Caco-2 (cell line): Measurements from ENCODE around the gene ZNF135. TPM values are rescaled to one million over a fixed set of nuclear protein-coding genes. Genes with fewer than 3 reads are reported as not detected.

Experiments
- Bru-seq: library from RNA; stranded (reverse); fragments of 400-500 nt; gene quantifications from one replicate; lab custom pipeline; 2021; lab: Mats Ljungman, UMichigan
- BruChase-seq, 2 experiments: library from RNA; stranded (reverse); fragments of 400-500 nt; gene quantifications; one replicate each; lab custom pipeline; 2021; lab: Mats Ljungman, UMichigan
- BruUV-seq: library from RNA; stranded (reverse); fragments of 400-500 nt; replicated peaks from 2 replicates; lab custom pipeline; 2021; lab: Mats Ljungman, UMichigan
- CTCF ChIA-PET: fragments of 300-600 bp; sonication (Branson Sonifier 250); formaldehyde crosslinking; loops from one replicate; lab custom pipeline; 2022; ENCODE audit warnings: antibody characterized with exemption; lab: Charles Lee
- POLR2A ChIA-PET: fragments of 300-600 bp; sonication (Branson Sonifier 250); formaldehyde crosslinking; loops from one replicate; lab custom pipeline; 2022; ENCODE audit warnings: antibody characterized with exemption; lab: Charles Lee
- DNase-seq, 2 experiments: peaks; one replicate each; pipeline versions ENCODE4 v3.0.0 to v3.0.0-alpha.2; 2020 to 2022
- H3K27me3 ChIP-seq: replicated peaks from 2 replicates; pipeline ENCODE4 v1.6.0; 2011; ENCODE audit warnings: low read length; ENCODE audit not compliant: control insufficient read depth, insufficient read depth
- H3K36me3 ChIP-seq: 2 replicates; pipeline ENCODE4 v1.5.1; 2011; ENCODE audit warnings: low read length; ENCODE audit not compliant: control insufficient read depth, insufficient read depth
- H3K4me1 ChIP-seq: fragments of 250-450 bp; sonication (Bioruptor Pico); 2 replicates; pipeline ENCODE4 v1.5.1; 2020; ENCODE audit warnings: mild to moderate bottlenecking
- H3K4me3 ChIP-seq: 2 replicates; pipeline ENCODE4 v1.5.1; 2011; ENCODE audit warnings: low read depth, mild to moderate bottlenecking, control low read depth, low read length
- H3K9me3 ChIP-seq: fragments of 250-450 bp; sonication (Bioruptor Pico); 2 replicates; pipeline ENCODE4 v1.5.1; 2020; ENCODE audit warnings: mild to moderate bottlenecking, moderate library complexity
- H3K27ac Mint-ChIP-seq: one replicate; pipeline ENCODE4 v1.8.0; 2022; ENCODE audit warnings: mixed read lengths; ENCODE audit not compliant: unreplicated experiment
- H3K27me3 Mint-ChIP-seq: one replicate; pipeline ENCODE4 v1.8.0; 2022; ENCODE audit warnings: mixed read lengths; ENCODE audit not compliant: insufficient read depth, unreplicated experiment
- H3K36me3 Mint-ChIP-seq: one replicate; pipeline ENCODE4 v1.8.0; 2022; ENCODE audit warnings: mild to moderate bottlenecking, mixed read lengths; ENCODE audit not compliant: insufficient read depth, unreplicated experiment
- H3K4me1 Mint-ChIP-seq: one replicate; pipeline ENCODE4 v1.8.0; 2022; ENCODE audit warnings: low read depth, mixed read lengths; ENCODE audit not compliant: unreplicated experiment
- H3K4me3 Mint-ChIP-seq: one replicate; pipeline ENCODE4 v1.8.0; 2022; ENCODE audit warnings: mild to moderate bottlenecking, moderate library complexity, mixed read lengths; ENCODE audit not compliant: unreplicated experiment
- H3K9me3 Mint-ChIP-seq: one replicate; pipeline ENCODE4 v1.8.0; 2022; ENCODE audit warnings: mixed read lengths; ENCODE audit not compliant: unreplicated experiment
- CTCF ChIP-seq, 2 experiments: fragments of 200-600 bp in 1 of 2; IDR thresholded peaks; 1 replicate in 1 of 2; 2 replicates in 1 of 2; pipeline versions ENCODE4 v1.5.1 to v1.8.0; 2011 to 2022; ENCODE audit warnings: antibody characterized with exemption in 1 of 2, control low read depth in 1 of 2, inconsistent platforms in 1 of 2, low read depth in 1 of 2, low read length in 1 of 2, mild to moderate bottlenecking in 1 of 2, moderate library complexity in 1 of 2; ENCODE audit not compliant: insufficient read depth in 1 of 2, severe bottlenecking in 1 of 2, unreplicated experiment in 1 of 2
- intact Hi-C: fragments of 100-400 bp; cut with micrococcal nuclease; formaldehyde crosslinking; loops from one replicate; pipeline ENCODE4 v1.10.0; 2022; ENCODE audit not compliant: unreplicated experiment
- long read RNA-seq: library from polyadenylated mRNA; stranded (forward); transcript quantifications from one replicate; pipeline ENCODE4 v2.0.0, GENCODE V29; 2022
- total RNA-seq: library from RNA; stranded (reverse); gene quantifications from 2 replicates; pipeline ENCODE4 v1.2.3, GENCODE V29; 2022

The ZNF135 gene
- total RNA-seq: not detected in 2 replicates
- percentile 7 among the genes with signal in this experiment for Bru-seq, nascent RNA
- BruChase-seq, experiment 1, labeled RNA remaining after a 2-hour chase: not detected
- not detected for BruChase-seq, experiment 2, labeled RNA remaining after a 6-hour chase
- long read RNA-seq: 0 reads

DNA sequence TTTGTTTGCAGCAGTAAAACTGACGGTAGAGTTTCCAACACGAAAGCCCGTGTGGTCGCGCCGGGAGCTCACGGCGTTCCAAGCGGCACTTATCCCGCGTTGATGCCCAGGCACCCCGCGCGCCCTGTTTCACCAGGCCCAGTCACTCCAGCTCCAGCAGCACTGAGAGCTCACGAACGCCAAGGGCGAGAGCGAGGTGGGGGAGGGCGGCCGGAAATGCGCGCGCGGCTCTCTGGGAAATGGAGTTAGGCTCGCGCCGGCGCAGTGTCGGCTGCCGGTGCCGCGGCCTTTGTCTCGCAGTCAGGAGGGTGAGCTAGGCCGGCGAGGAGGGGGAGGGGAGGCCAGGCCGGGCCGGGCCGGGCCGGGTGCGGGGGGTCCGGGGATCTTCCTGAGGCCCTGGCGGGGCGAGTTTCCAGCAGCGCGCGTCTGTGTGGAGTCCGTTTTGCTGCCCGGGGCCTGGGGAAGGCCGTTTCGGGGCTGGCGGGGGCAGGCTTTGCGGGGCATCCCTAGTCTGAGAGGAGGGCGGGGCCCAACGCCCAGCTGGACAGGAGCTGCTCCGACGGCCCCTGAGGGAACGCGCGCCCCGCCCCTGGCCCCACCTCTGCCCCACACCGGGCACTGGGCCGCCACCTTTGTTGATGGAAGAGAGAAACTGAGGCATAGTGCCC is at the start of gene ZNF135:
Gene ZNF135 (plus strand): TSS at position 280 of the 668 bp plus-strand sequence. CDS start 721 bp downstream, outside the sequence.
- intact Hi-C loops: no loop called here
- Histone ChIP-seq H3K36me3 (no peaks in the 10 kb centered on the region), H3K4me3 (no peak within 1 kb of the TSS), H3K9me3 (peaks cover 25% of the 10 kb centered on the region), H3K27me3 (no peaks in the 10 kb centered on the region), H3K4me1 (no peaks in the 10 kb centered on the region)
- no peaks in the 10 kb centered on the region for H3K27me3 Mint-ChIP-seq
- H3K4me1 Mint-ChIP-seq: no peaks in the 10 kb centered on the region
- CTCF ChIA-PET: no interaction called here
- no peaks in the 10 kb centered on the region for H3K36me3 Mint-ChIP-seq
- no peak within 1 kb of the TSS for H3K4me3 Mint-ChIP-seq
- no peak for TF ChIP-seq CTCF (IDR thresholded peaks at IDR 0.05; ENCODE audit: insufficient read depth in 1 of 2, low read depth in 1 of 2, low read length in 1 of 2, severe bottlenecking in 1 of 2, unreplicated experiment in 1 of 2)
- POLR2A ChIA-PET: no interaction called here
- no peak for DNase-seq
- BruUV-seq: no TSS peak
- H3K27ac Mint-ChIP-seq: no peak within 1 kb of the TSS
- H3K9me3 Mint-ChIP-seq: peaks cover 21% of the 10 kb centered on the region

GRCh38 chr19:58009301-58009665 is 49.8 kb upstream of the ZNF135 start:
- no peak for DNase-seq
- Mint-ChIP-seq H3K27me3 (no peaks in the 10 kb centered on the region), H3K9me3 (peaks cover 55% of the 10 kb centered on the region), H3K27ac (peak overlapping the region; percentile 45), H3K4me1 (no peaks in the 10 kb centered on the region), H3K36me3 (peaks cover 13% of the 10 kb centered on the region), H3K4me3 (peak overlapping the region; percentile 67)
- TF ChIP-seq CTCF (IDR thresholded peaks at IDR 0.05; ENCODE audit: insufficient read depth in 1 of 2, low read depth in 1 of 2, low read length in 1 of 2, severe bottlenecking in 1 of 2, unreplicated experiment in 1 of 2): no peak
- H3K9me3 ChIP-seq: peaks cover 11% of the 10 kb centered on the region; the same call in 1 of the 2 replicates
- ChIA-PET POLR2A (no interaction called here), CTCF (no interaction called here)
- no peaks in the 10 kb centered on the region for H3K27me3 ChIP-seq
- no peaks in the 10 kb centered on the region for H3K4me1 ChIP-seq
- peak overlapping the region; percentile 45 for H3K4me3 ChIP-seq
- intact Hi-C loops: no loop called here
- no TSS peak for BruUV-seq
- H3K36me3 ChIP-seq: no peaks in the 10 kb centered on the region

DNA sequence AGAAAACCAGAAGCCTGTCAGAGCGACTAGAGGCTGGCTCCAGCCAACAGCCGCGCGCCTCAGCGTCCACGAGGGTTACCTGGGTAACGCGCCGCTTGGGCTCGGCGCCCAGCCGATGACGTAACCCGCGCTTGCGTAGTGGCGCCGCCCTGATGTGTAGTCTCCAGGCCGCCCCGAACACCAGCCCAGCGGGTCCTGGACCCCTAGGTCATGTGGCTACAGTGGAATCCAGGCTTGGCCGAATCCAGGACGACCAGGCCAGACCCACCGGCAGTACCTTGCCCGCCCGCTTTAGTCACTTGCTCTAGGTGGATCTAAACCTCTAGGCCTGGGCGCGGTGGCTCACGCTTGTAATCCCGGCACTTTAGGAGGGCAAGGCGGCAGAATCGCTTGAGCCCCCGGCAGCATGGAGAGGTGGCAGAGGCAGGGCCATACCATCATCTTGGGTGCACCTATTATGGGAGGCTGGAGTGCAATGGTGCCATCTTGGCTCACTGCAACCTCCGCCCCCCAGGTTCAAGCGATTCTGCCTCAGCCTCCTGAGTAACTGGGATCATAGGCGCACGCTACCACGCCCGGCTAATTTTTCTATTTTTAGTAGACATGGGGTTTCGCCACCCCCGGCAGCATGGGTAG is 49.3 kb upstream of the ZNF135 start:
- no TSS peak for BruUV-seq
- Mint-ChIP-seq H3K4me3 (peak overlapping the region; percentile 67), H3K36me3 (peaks cover 8% of the 10 kb centered on the region), H3K4me1 (no peaks in the 10 kb centered on the region), H3K27ac (peak overlapping the region; percentile 45), H3K27me3 (no peaks in the 10 kb centered on the region), H3K9me3 (peaks cover 50% of the 10 kb centered on the region)
- no peaks in the 10 kb centered on the region for H3K36me3 ChIP-seq
- intact Hi-C loops: no loop called here
- H3K4me3 ChIP-seq: peak overlapping the region; percentile 45
- ChIA-PET POLR2A (no interaction called here), CTCF (no interaction called here)
- no peaks in the 10 kb centered on the region for H3K27me3 ChIP-seq
- no peaks in the 10 kb centered on the region for H3K4me1 ChIP-seq
- H3K9me3 ChIP-seq: peaks cover 11% of the 10 kb centered on the region; the same call in 1 of the 2 replicates
- no peak for TF ChIP-seq CTCF (IDR thresholded peaks at IDR 0.05; ENCODE audit: insufficient read depth in 1 of 2, low read depth in 1 of 2, low read length in 1 of 2, severe bottlenecking in 1 of 2, unreplicated experiment in 1 of 2)
- DNase-seq: peak; percentile 81
